HCT116 (cell line): ENCODE measurements around the gene CCDC86. TPM values are rescaled to one million over a fixed set of nuclear protein-coding genes. Genes with fewer than 3 reads are reported as not detected.

ENCODE experiments used
- ATAC-seq: fragments of 200-7000 bp; cut with Tn5 transposase; 2 replicates; pipeline ENCODE4 v1.9.1; 2020; ENCODE audit warnings: mild to moderate bottlenecking, moderate library complexity
- BruUV-seq: library from RNA; stranded (reverse); fragments of 400-500 nt; replicated peaks from 2 replicates; lab custom pipeline; 2021; lab: Mats Ljungman, UMichigan
- CTCF ChIA-PET: fragments of 300-600 bp; sonication (Branson Sonifier 250); formaldehyde crosslinking; loops from one replicate; lab custom pipeline; 2021; ENCODE audit warnings: antibody characterized with exemption; lab: Charles Lee
- POLR2A ChIA-PET: fragments of 300-600, 350-600 bp; sonication (Branson Sonifier 250); formaldehyde crosslinking; loops from one replicate; lab custom pipeline; 2021; ENCODE audit warnings: antibody characterized with exemption; lab: Charles Lee
- RAD21 ChIA-PET, 2 experiments: fragments of 300-600 bp; sonication (Branson Sonifier 250); formaldehyde crosslinking; loops; one replicate each; lab custom pipeline; 2023; ENCODE audit warnings: low total read pairs in 2 of 2; ENCODE audit not compliant: uncharacterized antibody in 2 of 2, unreplicated experiment in 2 of 2, low non-redundant PET in 1 of 2; lab: Charles Lee
- DNase-seq: peaks from one replicate; pipeline ENCODE4 v3.0.0-alpha.2; 2010; ENCODE audit warnings: low read depth, low spot score
- H2AFZ ChIP-seq: fragments of 200-600 bp; shearing (Covaris generic), sonication (generic); 2 replicates; pipeline ENCODE4 v1.6.1; 2017; ENCODE audit warnings: low read depth, mixed run types, mixed read lengths, antibody characterized with exemption, low read length; ENCODE audit not compliant: poor library complexity, severe bottlenecking
- H3K27ac ChIP-seq: 2 replicates; pipeline ENCODE4 v1.5.1; 2012; ENCODE audit warnings: low read depth, low read length
- H3K27me3 ChIP-seq: fragments of 200-600 bp; sonication (generic); 2 replicates; pipeline ENCODE4 v1.6.1; 2016; ENCODE audit warnings: mixed run types, low read length, mixed read lengths; ENCODE audit not compliant: insufficient read depth
- H3K36me3 ChIP-seq, 2 experiments: fragments of 200-500 bp in 1 of 2; fragments of 200-600 bp in 1 of 2; sonication (Bioruptor generic) in 1 of 2; sonication (generic) in 1 of 2; 2 replicates each; pipeline versions ENCODE4 v1.5.1 to v1.6.1; 2014 to 2016; ENCODE audit warnings: low read length in 2 of 2, inconsistent platforms in 1 of 2, mixed read lengths in 1 of 2, mixed run types in 1 of 2; ENCODE audit not compliant: insufficient read depth in 2 of 2, control insufficient read depth in 1 of 2
- H3K4me1 ChIP-seq, 2 experiments: fragments of 200-600 bp in 1 of 2; sonication (generic) in 1 of 2; 2 replicates each; pipeline versions ENCODE4 v1.5.1 to v1.6.1; 2012 to 2017; ENCODE audit warnings: low read length in 2 of 2, inconsistent platforms in 1 of 2, mild to moderate bottlenecking in 1 of 2, mixed read lengths in 1 of 2, mixed run types in 1 of 2, moderate library complexity in 1 of 2; ENCODE audit not compliant: insufficient read depth in 2 of 2, control insufficient read depth in 1 of 2
- H3K4me2 ChIP-seq: fragments of 200-600 bp; sonication (generic); 2 replicates; pipeline ENCODE4 v1.6.1; 2017; ENCODE audit warnings: mixed run types, low read length, mixed read lengths
- H3K4me3 ChIP-seq, 2 experiments: fragments of 200-600 bp in 1 of 2; sonication (generic) in 1 of 2; replicated peaks in 1 of 2; 2 replicates each; pipeline ENCODE4 v1.5.1; 2011 to 2016; ENCODE audit warnings: low read length in 2 of 2, control low read depth in 1 of 2, low read depth in 1 of 2, mild to moderate bottlenecking in 1 of 2, mixed read lengths in 1 of 2, mixed run types in 1 of 2
- H3K79me2 ChIP-seq: fragments of 200-600 bp; sonication (generic); 2 replicates; pipeline ENCODE4 v1.6.1; 2017; ENCODE audit warnings: mild to moderate bottlenecking, mixed run types, low read length, moderate library complexity, mixed read lengths; ENCODE audit not compliant: insufficient read depth
- H3K9ac ChIP-seq: fragments of 200-600 bp; sonication (generic); 2 replicates; pipeline ENCODE4 v1.6.1; 2016; ENCODE audit warnings: low read length, mixed read lengths
- H3K9me2 ChIP-seq: fragments of 200-600 bp; sonication (generic), shearing (Covaris generic); 2 replicates; pipeline ENCODE4 v1.6.1; 2017; ENCODE audit warnings: mixed run types, mild to moderate bottlenecking, moderate library complexity; ENCODE audit not compliant: insufficient read depth
- H3K9me3 ChIP-seq, 2 experiments: fragments of 200-500 bp in 1 of 2; fragments of 200-600 bp in 1 of 2; sonication (Bioruptor generic) in 1 of 2; sonication (generic) in 1 of 2; 2 replicates each; pipeline ENCODE4 v1.6.1; 2014 to 2017; ENCODE audit warnings: low read length in 2 of 2, mixed read lengths in 2 of 2, inconsistent platforms in 1 of 2, low read depth in 1 of 2, mild to moderate bottlenecking in 1 of 2, mixed run types in 1 of 2, moderate library complexity in 1 of 2; ENCODE audit not compliant: control insufficient read depth in 1 of 2, insufficient read depth in 1 of 2
- H4K20me1 ChIP-seq: fragments of 200-600 bp; sonication (generic), shearing (Covaris generic); 2 replicates; pipeline ENCODE4 v1.6.1; 2017; ENCODE audit warnings: mixed run types, mild to moderate bottlenecking, moderate library complexity; ENCODE audit not compliant: insufficient read depth
- ATF3 ChIP-seq: IDR thresholded peaks from 2 replicates; pipeline ENCODE4 v1.6.1; 2012
- CTCF ChIP-seq, 3 experiments: fragments of 200-600 bp in 1 of 3; sonication (generic) in 1 of 3; IDR thresholded peaks in 2 of 3; conservative IDR thresholded peaks in 1 of 3; 2 replicates each; pipeline ENCODE4 v1.5.1; 2012 to 2017; ENCODE audit warnings: low read depth in 2 of 3, low read length in 2 of 3, antibody characterized with exemption in 1 of 3, borderline replicate concordance in 1 of 3, control low read depth in 1 of 3, mild to moderate bottlenecking in 1 of 3, mixed read lengths in 1 of 3, mixed run types in 1 of 3, moderate library complexity in 1 of 3; ENCODE audit not compliant: insufficient read depth in 1 of 3
- EGR1 ChIP-seq: IDR thresholded peaks from 2 replicates; pipeline ENCODE4 v1.6.1; 2012; ENCODE audit warnings: low read depth
- ELF1 ChIP-seq: IDR thresholded peaks from 2 replicates; pipeline ENCODE4 v1.6.1; 2012; ENCODE audit warnings: low read depth, borderline replicate concordance
- JUND ChIP-seq: IDR thresholded peaks from 2 replicates; pipeline ENCODE4 v1.6.1; 2012
- RAD21 ChIP-seq: IDR thresholded peaks from 2 replicates; pipeline ENCODE4 v1.6.1; 2012; ENCODE audit warnings: low read depth, mild to moderate bottlenecking
- SIN3A ChIP-seq: IDR thresholded peaks from 2 replicates; pipeline ENCODE4 v1.6.1; 2012; ENCODE audit warnings: low read depth
- SRF ChIP-seq: IDR thresholded peaks from 2 replicates; pipeline ENCODE4 v1.6.1; 2012; ENCODE audit warnings: low read depth
- TCF7L2 ChIP-seq: IDR thresholded peaks from 2 replicates; pipeline ENCODE4 v1.7.0; 2011; ENCODE audit warnings: borderline replicate concordance, inconsistent platforms; ENCODE audit not compliant: insufficient read depth, insufficient read length; ENCODE audit errors: extremely low read depth
- ZFX ChIP-seq: fragments of 450-650 bp; IDR thresholded peaks from 2 replicates; pipeline ENCODE4 v1.6.1; 2017
- intact Hi-C: fragments of 100-400 bp; cut with micrococcal nuclease; formaldehyde crosslinking; loops from 2 replicates; pipeline ENCODE4 v1.10.0; 2022
- total RNA-seq: library from RNA; stranded (reverse); gene quantifications from one replicate; pipeline ENCODE4 v1.2.1, GENCODE V29; 2021; ENCODE audit not compliant: unreplicated experiment

Gene CCDC86
- total RNA-seq, 1 experiment from 2014 or later = 69.6 TPM

GRCh38 chr11:60854847-60855725 lies 13.2 kb downstream of the CCDC86 start (continued):
- no peak for TF ChIP-seq ELF1
- no peak for TF ChIP-seq SRF
- TF ChIP-seq CTCF (IDR thresholded peaks at IDR 0.05 in 2 of 3, conservative IDR thresholded peaks at IDR 0.05 in 1 of 3; ENCODE audit: borderline replicate concordance in 1 of 3, insufficient read depth in 1 of 3, low read depth in 2 of 3, low read length in 2 of 3) = no peak
- TF ChIP-seq TCF7L2 = no peak
- TF ChIP-seq ZFX = no peak

- BruUV-seq = no TSS peak
- TF ChIP-seq EGR1 (no peak), SIN3A (no peak), JUND (no peak), RAD21 (no peak), ATF3 (no peak)
- peaks cover 5 to 9% of the 10 kb centered on the region in 2 experiments; a peak in 2 of 4 replicates for H3K36me3 ChIP-seq
- H3K27ac ChIP-seq = no peak within 1 kb of the TSS
- no peak within 1 kb of the TSS for H3K4me3 ChIP-seq
- H3K27me3 ChIP-seq = no peaks in the 10 kb centered on the region
- intact Hi-C loops = no loop called here
- H3K79me2 ChIP-seq = no peaks in the 10 kb centered on the region
- RAD21 ChIA-PET = no interaction called here
- H4K20me1 ChIP-seq = no peaks in the 10 kb centered on the region
- DNase-seq (no peak), ATAC-seq (no peak)
- H3K9me3 ChIP-seq = no peaks in the 10 kb centered on the region
- H3K9me2 ChIP-seq = no peaks in the 10 kb centered on the region
- H3K4me1 ChIP-seq = no peaks in the 10 kb centered on the region
- CTCF ChIA-PET = interaction anchor here (1.0 kb wide), 1 partner anchor 24 kb away, joined by 4 read pairs; no protein-coding TSS in a partner anchor
- POLR2A ChIA-PET = no interaction called here
- H3K4me2 ChIP-seq = no peak within 1 kb of the TSS
- no peak within 1 kb of the TSS for H3K9ac ChIP-seq
- no peak within 1 kb of the TSS for H2AFZ ChIP-seq
Measured at GRCh38 chr11:60855726-60856633, 14.1 kb downstream of the CCDC86 start, which contains the start of gene PTGDR2. PTGDR2 (minus strand) TSS chr11:60855950; CDS start chr11:60853722, 2,228 bp downstream.
